ENCODE results near the gene CPPED1. TPM values are rescaled to one million over a fixed set of nuclear protein-coding genes. Genes with fewer than 3 reads are reported as not detected.

CPPED1 gene
- total RNA-seq, 1 experiment from 2014 or later, result 7.7 TPM

- ATAC-seq (no peak), DNase-seq (no peak)
- Histone ChIP-seq H3K79me2 (ENCODE audit: low read length) (no peaks in the 10 kb centered on the region), H2AFZ (ENCODE audit: low read length) (no peak overlapping the region), H3K27me3 (ENCODE audit: low read length) (no peaks in the 10 kb centered on the region), H3K9me2 (replicated peaks; ENCODE audit: low read length) (no peaks in the 10 kb centered on the region), H3K9me3 (ENCODE audit: low read length) (no peaks in the 10 kb centered on the region), H3F3A (ENCODE audit: low read length, unreplicated experiment) (no peaks in the 10 kb centered on the region), H3K4me2 (ENCODE audit: low read length) (no peak overlapping the region), H3K4me3 (ENCODE audit: low read length) (no peak overlapping the region), H3K36me3 (ENCODE audit: low read depth, low read length) (no peaks in the 10 kb centered on the region), H3K27ac (ENCODE audit: low read length) (no peak overlapping the region), H3K9ac (ENCODE audit: low read length) (no peak overlapping the region), H4K20me1 (ENCODE audit: low read length) (no peaks in the 10 kb centered on the region), H3K4me1 (ENCODE audit: insufficient read depth, low read length) (no peaks in the 10 kb centered on the region)
- no TSS peak for BruUV-seq (replicated peaks)
- TF ChIP-seq EZH2 (IDR thresholded peaks at IDR 0.05; ENCODE audit: low read length, unreplicated experiment) (no peak), CTCF (conservative IDR thresholded peaks at IDR 0.05; ENCODE audit: low read depth, low read length) (no peak), EZH2phosphoT487 (IDR thresholded peaks at IDR 0.05; ENCODE audit: borderline replicate concordance, low read length) (no peak)
- intact Hi-C loops (cut with micrococcal nuclease), result no loop called here
- ChIA-PET POLR2A (ENCODE audit: unreplicated experiment) (no interaction called here), CTCF (no interaction called here)
Observed at GRCh38 chr16:12646098-12646489, 157.6 kb downstream of the CPPED1 start.

- intact Hi-C loops (cut with micrococcal nuclease), result no loop called here
- no TSS peak for BruUV-seq (replicated peaks)
- CTCF ChIA-PET, result no interaction called here
Observed at GRCh38 chr16:12643034-12643455, 160.6 kb downstream of the CPPED1 start.

GRCh38 chr16:12639044-12639443, 164.6 kb downstream of the CPPED1 start:
- no peaks in the 10 kb centered on the region for H4K20me1 ChIP-seq (ENCODE audit: low read length)
- H3K9me2 ChIP-seq (replicated peaks; ENCODE audit: low read length), result no peaks in the 10 kb centered on the region
- H3K4me2 ChIP-seq (ENCODE audit: low read length), result no peak overlapping the region
- H3K9me3 ChIP-seq (ENCODE audit: low read length), result no peaks in the 10 kb centered on the region
- H3K27ac ChIP-seq (ENCODE audit: low read length), result no peak overlapping the region
- DNase-seq (no peak), ATAC-seq (no peak)
- CTCF ChIA-PET, result no interaction called here
- TF ChIP-seq EZH2 (IDR thresholded peaks at IDR 0.05; ENCODE audit: low read length, unreplicated experiment) (no peak), CTCF (conservative IDR thresholded peaks at IDR 0.05; ENCODE audit: low read depth, low read length) (no peak), EZH2phosphoT487 (IDR thresholded peaks at IDR 0.05; ENCODE audit: borderline replicate concordance, low read length) (no peak)
- no peaks in the 10 kb centered on the region for H3F3A ChIP-seq (ENCODE audit: low read length, unreplicated experiment)
- no peaks in the 10 kb centered on the region for H3K36me3 ChIP-seq (ENCODE audit: low read depth, low read length)
- H2AFZ ChIP-seq (ENCODE audit: low read length), result no peak overlapping the region
- intact Hi-C loops (cut with micrococcal nuclease), result no loop called here
- POLR2A ChIA-PET (ENCODE audit: unreplicated experiment), result no interaction called here
- BruUV-seq (replicated peaks), result no TSS peak
- no peak overlapping the region for H3K9ac ChIP-seq (ENCODE audit: low read length)
- no peaks in the 10 kb centered on the region for H3K4me1 ChIP-seq (ENCODE audit: insufficient read depth, low read length)
- no peak overlapping the region for H3K4me3 ChIP-seq (ENCODE audit: low read length)
- H3K79me2 ChIP-seq (ENCODE audit: low read length), result no peaks in the 10 kb centered on the region
- H3K27me3 ChIP-seq (ENCODE audit: low read length), result peaks cover 11% of the 10 kb centered on the region; the same call in 1 of the 2 replicates

More at GRCh38 chr16:12643034-12643455, 160.6 kb downstream of the CPPED1 start:
- DNase-seq (no peak), ATAC-seq (no peak)
- no peak overlapping the region for H2AFZ ChIP-seq (ENCODE audit: low read length)
- H3K4me1 ChIP-seq (ENCODE audit: insufficient read depth, low read length), result no peaks in the 10 kb centered on the region
- no peak for TF ChIP-seq CTCF (conservative IDR thresholded peaks at IDR 0.05; ENCODE audit: low read depth, low read length)
- TF ChIP-seq EZH2phosphoT487 (IDR thresholded peaks at IDR 0.05; ENCODE audit: borderline replicate concordance, low read length), result no peak
- no peak for TF ChIP-seq EZH2 (IDR thresholded peaks at IDR 0.05; ENCODE audit: low read length, unreplicated experiment)
- no peak overlapping the region for H3K27ac ChIP-seq (ENCODE audit: low read length)
- H3K27me3 ChIP-seq (ENCODE audit: low read length), result no peaks in the 10 kb centered on the region
- no peak overlapping the region for H3K4me3 ChIP-seq (ENCODE audit: low read length)
- no peaks in the 10 kb centered on the region for H3K9me3 ChIP-seq (ENCODE audit: low read length)
- H3K79me2 ChIP-seq (ENCODE audit: low read length), result no peaks in the 10 kb centered on the region
- POLR2A ChIA-PET (ENCODE audit: unreplicated experiment), result no interaction called here
- no peak overlapping the region for H3K9ac ChIP-seq (ENCODE audit: low read length)
- no peak overlapping the region for H3K4me2 ChIP-seq (ENCODE audit: low read length)
- no peaks in the 10 kb centered on the region for H3K9me2 ChIP-seq (replicated peaks; ENCODE audit: low read length)
- no peaks in the 10 kb centered on the region for H4K20me1 ChIP-seq (ENCODE audit: low read length)
- H3K36me3 ChIP-seq (ENCODE audit: low read depth, low read length), result no peaks in the 10 kb centered on the region
- H3F3A ChIP-seq (ENCODE audit: low read length, unreplicated experiment), result no peaks in the 10 kb centered on the region
